ENCODE data around the gene RHBDL3. TPM values are rescaled to one million over a fixed set of nuclear protein-coding genes. Genes with fewer than 3 reads are reported as not detected.

Gene RHBDL3
- polyA plus RNA-seq, 1 donor (not counting 4 experiments of a cell fraction or from before 2014, with no cell fraction given) = not detected

DNA sequence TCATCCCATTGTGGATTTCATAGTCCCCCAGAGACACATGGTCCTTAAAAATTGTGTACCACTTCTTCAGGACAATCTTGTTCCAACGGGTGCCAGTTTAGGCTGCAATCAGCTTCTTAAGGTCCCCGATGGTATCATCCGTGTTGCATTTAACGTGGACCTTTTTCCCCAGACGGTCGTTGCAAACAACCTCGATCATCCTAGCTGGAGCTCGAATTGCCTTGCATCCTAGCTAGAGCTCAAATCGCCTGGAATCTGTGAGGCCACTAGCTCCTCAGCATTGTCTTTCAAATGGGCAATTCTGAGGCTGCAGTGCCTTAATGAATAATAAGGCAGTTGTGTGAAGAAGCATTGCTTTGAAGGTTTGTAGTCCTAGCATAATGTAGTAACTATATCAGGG lies 37.7 kb upstream of the RHBDL3 start:
- Histone ChIP-seq H2AFZ (ENCODE audit: control insufficient read depth, low read length) (no peak overlapping the region), H3K27me3 (ENCODE audit: control insufficient read depth, extremely low read depth, insufficient read depth, low read length) (no peaks in the 10 kb centered on the region), H3K27ac (ENCODE audit: control insufficient read depth, insufficient read depth, low read length) (no peak overlapping the region), H3K4me1 (ENCODE audit: control insufficient read depth, extremely low read depth, insufficient read depth, low read length) (no peaks in the 10 kb centered on the region), H4K20me1 (ENCODE audit: control insufficient read depth, extremely low read depth, insufficient read depth, low read length) (no peaks in the 10 kb centered on the region), H3K9me3 (ENCODE audit: control insufficient read depth, low read depth, low read length) (no peaks in the 10 kb centered on the region), H3K4me2 (ENCODE audit: control insufficient read depth, extremely low read depth, insufficient read depth, low read depth, low read length) (no peak overlapping the region), H3K4me3 (ENCODE audit: control insufficient read depth in 2 of 3, extremely low read depth in 1 of 3, insufficient read depth in 2 of 3, low read depth in 1 of 3, low read length in 3 of 3) (no peak overlapping the region), H3K9me1 (ENCODE audit: control insufficient read depth, extremely low read depth, insufficient read depth, low read length) (no peaks in the 10 kb centered on the region), H3K9ac (ENCODE audit: control insufficient read depth, extremely low read depth, insufficient read depth, low read length) (no peak overlapping the region), H3K36me3 (ENCODE audit: control insufficient read depth in 2 of 2, extremely low read depth in 1 of 2, insufficient read depth in 2 of 2, low read length in 2 of 2) (no peaks in the 10 kb centered on the region), H3K79me2 (ENCODE audit: control insufficient read depth, insufficient read depth, low read length) (no peaks in the 10 kb centered on the region)
- FAIRE-seq (no peak), DNase-seq (ENCODE audit: low read depth, low spot score) (no peak)
- dilution Hi-C loops (cut with MboI; ENCODE audit: extremely low pct_ligation_motif_present, low sequenced_read_pairs) = no loop called here
- TF ChIP-seq EZH2 (IDR thresholded peaks at IDR 0.05; ENCODE audit: low read length) = no peak
- TF ChIP-seq, protein P1, sequence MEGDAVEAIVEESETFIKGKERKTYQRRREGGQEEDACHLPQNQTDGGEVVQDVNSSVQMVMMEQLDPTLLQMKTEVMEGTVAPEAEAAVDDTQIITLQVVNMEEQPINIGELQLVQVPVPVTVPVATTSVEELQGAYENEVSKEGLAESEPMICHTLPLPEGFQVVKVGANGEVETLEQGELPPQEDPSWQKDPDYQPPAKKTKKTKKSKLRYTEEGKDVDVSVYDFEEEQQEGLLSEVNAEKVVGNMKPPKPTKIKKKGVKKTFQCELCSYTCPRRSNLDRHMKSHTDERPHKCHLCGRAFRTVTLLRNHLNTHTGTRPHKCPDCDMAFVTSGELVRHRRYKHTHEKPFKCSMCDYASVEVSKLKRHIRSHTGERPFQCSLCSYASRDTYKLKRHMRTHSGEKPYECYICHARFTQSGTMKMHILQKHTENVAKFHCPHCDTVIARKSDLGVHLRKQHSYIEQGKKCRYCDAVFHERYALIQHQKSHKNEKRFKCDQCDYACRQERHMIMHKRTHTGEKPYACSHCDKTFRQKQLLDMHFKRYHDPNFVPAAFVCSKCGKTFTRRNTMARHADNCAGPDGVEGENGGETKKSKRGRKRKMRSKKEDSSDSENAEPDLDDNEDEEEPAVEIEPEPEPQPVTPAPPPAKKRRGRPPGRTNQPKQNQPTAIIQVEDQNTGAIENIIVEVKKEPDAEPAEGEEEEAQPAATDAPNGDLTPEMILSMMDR (optimal IDR thresholded peaks at IDR 0.05 in 1 of 3, IDR thresholded peaks at IDR 0.05 in 1 of 3, conservative IDR thresholded peaks at IDR 0.05 in 1 of 3; ENCODE audit: extremely low read depth in 1 of 3, insufficient read depth in 2 of 3, low read length in 3 of 3) = no peak

DNA sequence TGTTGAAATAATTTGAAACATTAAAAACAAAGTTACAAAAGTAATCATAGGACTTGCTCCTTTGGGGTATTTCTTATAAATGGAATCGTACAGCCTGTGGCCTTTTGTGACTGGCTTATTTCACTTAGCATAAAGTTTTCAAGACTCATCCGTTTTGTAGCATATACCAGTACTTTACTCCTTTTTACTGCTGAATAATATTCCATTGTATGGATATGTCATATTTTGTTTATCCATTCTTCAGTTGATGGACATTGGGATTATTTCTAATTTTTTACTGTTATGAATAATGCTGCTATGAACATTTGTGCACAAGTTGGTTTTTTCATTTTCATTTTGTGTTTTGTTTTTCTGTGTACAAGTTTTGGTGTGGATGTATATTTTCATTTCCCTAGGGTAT lies 30.0 kb upstream of the RHBDL3 start:
- TF ChIP-seq, protein P1 (optimal IDR thresholded peaks at IDR 0.05 in 1 of 3, IDR thresholded peaks at IDR 0.05 in 1 of 3, conservative IDR thresholded peaks at IDR 0.05 in 1 of 3; ENCODE audit: extremely low read depth in 1 of 3, insufficient read depth in 2 of 3, low read length in 3 of 3) = no peak
- no peak for TF ChIP-seq EZH2 (IDR thresholded peaks at IDR 0.05; ENCODE audit: low read length)
- no peak overlapping the region for H3K4me2 ChIP-seq (ENCODE audit: control insufficient read depth, extremely low read depth, insufficient read depth, low read depth, low read length)
- no peak overlapping the region for H3K27ac ChIP-seq (ENCODE audit: control insufficient read depth, insufficient read depth, low read length)
- H3K36me3 ChIP-seq (ENCODE audit: control insufficient read depth in 2 of 2, extremely low read depth in 1 of 2, insufficient read depth in 2 of 2, low read length in 2 of 2) = no peaks in the 10 kb centered on the region
- H4K20me1 ChIP-seq (ENCODE audit: control insufficient read depth, extremely low read depth, insufficient read depth, low read length) = no peaks in the 10 kb centered on the region
- no peaks in the 10 kb centered on the region for H3K4me1 ChIP-seq (ENCODE audit: control insufficient read depth, extremely low read depth, insufficient read depth, low read length)
- no peaks in the 10 kb centered on the region for H3K9me3 ChIP-seq (ENCODE audit: control insufficient read depth, low read depth, low read length)
- no peak overlapping the region for H3K4me3 ChIP-seq (ENCODE audit: control insufficient read depth in 2 of 3, extremely low read depth in 1 of 3, insufficient read depth in 2 of 3, low read depth in 1 of 3, low read length in 3 of 3)
- no peak overlapping the region for H2AFZ ChIP-seq (ENCODE audit: control insufficient read depth, low read length)
- dilution Hi-C loops (cut with MboI; ENCODE audit: extremely low pct_ligation_motif_present, low sequenced_read_pairs) = no loop called here
- no peak for DNase-seq (ENCODE audit: low read depth, low spot score)
- no peaks in the 10 kb centered on the region for H3K27me3 ChIP-seq (ENCODE audit: control insufficient read depth, extremely low read depth, insufficient read depth, low read length)
- H3K79me2 ChIP-seq (ENCODE audit: control insufficient read depth, insufficient read depth, low read length) = no peaks in the 10 kb centered on the region
- H3K9ac ChIP-seq (ENCODE audit: control insufficient read depth, extremely low read depth, insufficient read depth, low read length) = no peak overlapping the region
- no peak for FAIRE-seq
- no peaks in the 10 kb centered on the region for H3K9me1 ChIP-seq (ENCODE audit: control insufficient read depth, extremely low read depth, insufficient read depth, low read length)

Measured in keratinocyte (primary cell).